IMR-90 (cell line): Measurements from ENCODE around the gene CSGALNACT2. TPM values are rescaled to one million over a fixed set of nuclear protein-coding genes. Genes with fewer than 3 reads are reported as not detected.
A peak's percentile ranks its signal among the peaks of the same experiment; 100 is the strongest.

Source experiments
- ATAC-seq: fragments of 200-7000 bp; cut with Tn5 transposase; 2 replicates; pipeline ENCODE4 v1.9.1; 2020; ENCODE audit warnings: low read depth, mild to moderate bottlenecking, moderate library complexity
- BruUV-seq: library from RNA; stranded (reverse); fragments of 400-500 nt; replicated peaks from 2 replicates; lab custom pipeline; 2021; lab: Mats Ljungman, UMichigan
- CTCF ChIA-PET: fragments of 300-600 bp; formaldehyde crosslinking; extraction: SDS; loops from one replicate; lab custom pipeline; 2021; ENCODE audit warnings: antibody characterized with exemption; lab: Yijun Ruan, JAX
- POLR2A ChIA-PET: fragments of 300-600 bp; sonication (Branson Sonifier 250); formaldehyde crosslinking; loops from one replicate; lab custom pipeline; 2022; ENCODE audit warnings: antibody characterized with exemption; ENCODE audit not compliant: unreplicated experiment; lab: Charles Lee
- DNase-seq: peaks from one replicate; pipeline ENCODE4 v3.0.0; 2013
- H2AFZ ChIP-seq: replicated peaks from 2 replicates; pipeline ENCODE3; 2013; ENCODE audit warnings: low read length, mild to moderate bottlenecking; ENCODE audit not compliant: poor library complexity
- H2AK5ac ChIP-seq: 2 replicates; pipeline ENCODE4 v1.6.1; 2013; ENCODE audit warnings: low read depth, low read length, inconsistent platforms
- H2AK9ac ChIP-seq: replicated peaks from 2 replicates; pipeline ENCODE3; 2013; ENCODE audit warnings: mild to moderate bottlenecking, low read depth, low read length, moderate library complexity; ENCODE audit not compliant: poor library complexity
- H2BK120ac ChIP-seq: 2 replicates; pipeline ENCODE4 v1.6.1; 2013; ENCODE audit warnings: low read depth, low read length, inconsistent platforms
- H2BK15ac ChIP-seq: 3 replicates; pipeline ENCODE4 v1.6.1; 2013; ENCODE audit warnings: low read depth, low read length, inconsistent platforms
- H2BK20ac ChIP-seq: 2 replicates; pipeline ENCODE4 v1.6.1; 2013; ENCODE audit warnings: low read depth, mild to moderate bottlenecking, inconsistent platforms, low read length, moderate library complexity
- H2BK5ac ChIP-seq: 2 replicates; pipeline ENCODE4 v1.6.1; 2013; ENCODE audit warnings: mild to moderate bottlenecking, low read depth, low read length, inconsistent platforms; ENCODE audit not compliant: poor library complexity, severe bottlenecking
- H3K14ac ChIP-seq: replicated peaks from 2 replicates; pipeline ENCODE4 v1.6.1; 2013; ENCODE audit warnings: low read depth, low read length, inconsistent platforms
- H3K18ac ChIP-seq: 2 replicates; pipeline ENCODE4 v1.6.1; 2013; ENCODE audit warnings: low read depth, low read length, control low read depth
- H3K23ac ChIP-seq: 2 replicates; pipeline ENCODE4 v1.6.1; 2013; ENCODE audit warnings: low read depth, low read length, inconsistent platforms
- H3K27ac ChIP-seq: 2 replicates; pipeline ENCODE4 v1.5.1; 2013; ENCODE audit warnings: mild to moderate bottlenecking, control low read depth, low read length; ENCODE audit not compliant: insufficient read depth
- H3K27me3 ChIP-seq: 2 replicates; pipeline ENCODE4 v1.6.1; 2013; ENCODE audit warnings: low read length; ENCODE audit not compliant: control insufficient read depth, insufficient read depth
- H3K36me3 ChIP-seq: 2 replicates; pipeline ENCODE4 v1.6.1; 2013; ENCODE audit warnings: low read length, mixed read lengths; ENCODE audit not compliant: control insufficient read depth, insufficient read depth
- H3K4ac ChIP-seq: 2 replicates; pipeline ENCODE4 v1.6.1; 2013; ENCODE audit warnings: low read depth, low read length, inconsistent platforms
- H3K4me1 ChIP-seq: 2 replicates; pipeline ENCODE4 v1.6.1; 2013; ENCODE audit warnings: low read length, mixed read lengths; ENCODE audit not compliant: control insufficient read depth, insufficient read depth
- H3K4me2 ChIP-seq: 2 replicates; pipeline ENCODE4 v1.6.1; 2013; ENCODE audit warnings: low read depth, mild to moderate bottlenecking, control low read depth, low read length, moderate library complexity
- H3K4me3 ChIP-seq: 2 replicates; pipeline ENCODE4 v1.5.1; 2013; ENCODE audit warnings: low read depth, mild to moderate bottlenecking, control low read depth, low read length, moderate library complexity; ENCODE audit not compliant: insufficient read depth
- H3K56ac ChIP-seq: 2 replicates; pipeline ENCODE4 v1.6.1; 2013; ENCODE audit warnings: low read length, inconsistent platforms; ENCODE audit not compliant: insufficient read depth; ENCODE audit errors: extremely low read depth
- H3K79me1 ChIP-seq, 2 experiments: 2 replicates each; pipeline ENCODE4 v1.6.1; 2013; ENCODE audit warnings: low read length in 2 of 2, inconsistent platforms in 1 of 2, low read depth in 1 of 2
- H3K9ac ChIP-seq: 2 replicates; pipeline ENCODE4 v1.6.1; 2013; ENCODE audit warnings: low read depth, low read length, control low read depth
- H3K9me1 ChIP-seq: 2 replicates; pipeline ENCODE4 v1.6.1; 2013; ENCODE audit warnings: low read length, inconsistent platforms; ENCODE audit not compliant: insufficient read depth
- H3K9me3 ChIP-seq: 2 replicates; pipeline ENCODE4 v1.6.1; 2013; ENCODE audit warnings: low read length; ENCODE audit not compliant: control insufficient read depth, insufficient read depth
- H4K20me1 ChIP-seq: 2 replicates; pipeline ENCODE4 v1.6.1; 2013; ENCODE audit warnings: low read length, inconsistent platforms; ENCODE audit not compliant: insufficient read depth
- H4K5ac ChIP-seq: 2 replicates; pipeline ENCODE4 v1.6.1; 2013; ENCODE audit warnings: mild to moderate bottlenecking, low read depth, low read length, control low read depth
- H4K8ac ChIP-seq, 2 experiments: 2 replicates each; pipeline ENCODE4 v1.6.1; 2013; ENCODE audit warnings: low read depth in 2 of 2, low read length in 2 of 2, control low read depth in 1 of 2, inconsistent platforms in 1 of 2
- H4K91ac ChIP-seq: 2 replicates; pipeline ENCODE4 v1.6.1; 2013; ENCODE audit warnings: low read depth, low read length, inconsistent platforms; ENCODE audit not compliant: insufficient read depth
- FOS ChIP-seq: fragments of 150-350 bp; IDR thresholded peaks from 2 replicates; pipeline ENCODE4 v1.6.1; 2016; ENCODE audit warnings: low read depth, low read length
- NFE2L2 ChIP-seq: fragments of 150-350 bp; IDR thresholded peaks from 2 replicates; pipeline ENCODE4 v1.6.1; 2016; ENCODE audit warnings: low read depth, mild to moderate bottlenecking, low read length
- POLR2A ChIP-seq: IDR thresholded peaks from 2 replicates; pipeline ENCODE4 v1.6.1; 2012; ENCODE audit warnings: mild to moderate bottlenecking, low read depth, low read length
- RFX5 ChIP-seq: IDR thresholded peaks from 2 replicates; pipeline ENCODE4 v1.8.0; 2012; ENCODE audit warnings: low read depth, mild to moderate bottlenecking, low read length, moderate library complexity
- SMC3 ChIP-seq: fragments of 150-350 bp; IDR thresholded peaks from 2 replicates; pipeline ENCODE4 v1.6.1; 2016; ENCODE audit warnings: low read depth, mild to moderate bottlenecking, antibody characterized with exemption, low read length, moderate library complexity
- WGBS, 2 experiments: methylation state at CpG; one replicate each; pipeline versions ENCODE4 v1.1.5 to v1.1.7; 2013; ENCODE audit warnings: missing lambda C conversion rate in 2 of 2; ENCODE audit not compliant: insufficient read length in 1 of 2; ENCODE audit errors: extremely low coverage in 2 of 2; 5-methylcytosine and 5-hydroxymethylcytosine counted together
- dilution Hi-C: fragments of 300-500 bp; cut with HindIII; formaldehyde crosslinking; loops from one replicate; pipeline ENCODE4 v1.14.3; 2018; ENCODE audit warnings: low sequenced_read_pairs; ENCODE audit not compliant: unreplicated experiment
- in situ Hi-C: fragments of 300-500 bp; cut with MboI; formaldehyde crosslinking; loops from 3 replicates; pipeline ENCODE4 v1.14.3; 2019; ENCODE audit warnings: low sequenced_read_pairs, inconsistent platforms, mixed read lengths
- intact Hi-C: fragments of 100-400 bp; cut with micrococcal nuclease; formaldehyde crosslinking; loops from 2 replicates; pipeline ENCODE4 v1.10.0; 2022
- polyA plus RNA-seq, 3 experiments: library from polyadenylated mRNA; depleted of rRNA; stranded (reverse); fragments of >200 nt; gene quantifications; 2 replicates each; pipeline ENCODE4 v1.2.3, GENCODE V29; 2012; ENCODE audit warnings: low replicate concordance in 1 of 3
- total RNA-seq: library from RNA; depleted of rRNA; stranded (reverse); fragments of >200 nt; gene quantifications from 2 replicates; pipeline ENCODE4 v1.2.3, GENCODE V29; 2012
- TF ChIP-seq, protein P1 (sequence below): conservative IDR thresholded peaks from 2 replicates; pipeline ENCODE4 v1.5.1; 2012; ENCODE audit warnings: mild to moderate bottlenecking, low read depth, low read length, improper control_type of control experiment

The CSGALNACT2 gene
- total and polyA plus RNA-seq, 2 of the 4 experiments (the other 2 are of a cell fraction) = 6.5 to 13.1 TPM

DNA sequence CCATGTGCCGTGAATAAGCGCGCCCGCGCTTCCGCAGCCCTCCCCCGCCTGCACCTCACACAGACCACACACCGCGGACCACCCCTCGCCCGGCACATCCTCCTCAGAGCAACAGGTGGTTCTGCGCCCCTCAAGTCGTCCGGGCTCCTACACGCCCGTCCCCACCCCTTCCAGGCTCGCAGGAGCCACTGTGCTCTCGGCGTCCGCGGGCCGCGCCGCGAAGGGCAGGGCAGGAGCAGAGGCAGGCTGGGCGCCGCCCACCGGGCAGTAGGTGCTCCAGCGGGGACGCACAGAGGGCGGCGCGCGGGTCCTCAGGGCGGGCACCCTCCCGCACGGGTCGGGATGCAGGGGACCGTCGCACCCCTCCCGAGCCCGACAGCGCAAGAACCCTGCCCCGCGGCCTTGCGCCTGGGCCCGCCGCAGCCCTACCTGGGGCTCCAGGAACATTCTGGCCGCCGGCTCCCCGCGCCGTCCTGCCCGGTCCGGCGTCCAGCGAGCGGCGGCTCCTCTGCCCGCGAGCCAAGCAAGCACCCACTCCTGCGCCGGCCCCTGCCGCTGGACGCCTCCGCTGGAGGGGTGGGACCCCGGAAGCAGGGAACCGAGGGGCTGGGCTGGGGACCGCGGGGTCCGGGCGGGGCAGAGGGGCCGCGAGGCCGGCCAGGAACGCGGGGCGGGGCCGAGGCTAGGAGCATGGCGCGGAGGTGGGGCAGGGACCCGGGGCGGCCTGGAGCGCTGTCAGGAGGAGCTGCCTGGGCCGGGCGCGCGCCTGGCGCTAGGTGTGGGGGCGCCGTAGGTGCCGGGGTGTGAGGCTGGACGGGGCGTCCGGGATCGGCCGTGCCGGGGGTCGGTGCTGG lies 91.2 kb downstream of the CSGALNACT2 start:
- CTCF ChIA-PET = no interaction called here
- peaks cover 74% of the 10 kb centered on the region for H3K27me3 ChIP-seq

More for the DNA sequence above, 91.2 kb downstream of the CSGALNACT2 start:
- WGBS, 2 experiments = 3% methylated on average over 40 of the region's 99 CpGs; no CpG with 5 or more reads in 1 of the 2 experiments
- Histone ChIP-seq H2BK15ac (no peak overlapping the region), H3K36me3 (no peaks in the 10 kb centered on the region), H3K9ac (no peak overlapping the region), H3K23ac (no peak overlapping the region), H3K4ac (no peak overlapping the region), H3K9me1 (no peaks in the 10 kb centered on the region), H3K4me3 (no peak overlapping the region), H2AK5ac (no peak overlapping the region), H3K79me1 (no peaks in the 10 kb centered on the region), H2AFZ (no peak overlapping the region), H3K4me1 (no peaks in the 10 kb centered on the region), H2BK5ac (no peak overlapping the region), H3K56ac (no peak overlapping the region), H4K91ac (no peak overlapping the region), H4K20me1 (no peaks in the 10 kb centered on the region), H4K8ac (no peak overlapping the region), H4K5ac (no peak overlapping the region), H2BK120ac (no peak overlapping the region), H3K18ac (no peak overlapping the region), H3K9me3 (no peaks in the 10 kb centered on the region), H3K14ac (no peak overlapping the region), H3K27ac (no peak overlapping the region), H3K4me2 (no peak overlapping the region), H2BK20ac (no peak overlapping the region), H2AK9ac (no peak overlapping the region)
- DNase-seq (no peak), ATAC-seq (peak; percentile 23; the same call in 1 of the 2 replicates)
- in situ Hi-C loops = no loop called here
- intact Hi-C loops = no loop called here
- POLR2A ChIA-PET = no interaction called here
- no TSS peak for BruUV-seq
- dilution Hi-C loops = no loop called here
- TF ChIP-seq, protein P1, sequence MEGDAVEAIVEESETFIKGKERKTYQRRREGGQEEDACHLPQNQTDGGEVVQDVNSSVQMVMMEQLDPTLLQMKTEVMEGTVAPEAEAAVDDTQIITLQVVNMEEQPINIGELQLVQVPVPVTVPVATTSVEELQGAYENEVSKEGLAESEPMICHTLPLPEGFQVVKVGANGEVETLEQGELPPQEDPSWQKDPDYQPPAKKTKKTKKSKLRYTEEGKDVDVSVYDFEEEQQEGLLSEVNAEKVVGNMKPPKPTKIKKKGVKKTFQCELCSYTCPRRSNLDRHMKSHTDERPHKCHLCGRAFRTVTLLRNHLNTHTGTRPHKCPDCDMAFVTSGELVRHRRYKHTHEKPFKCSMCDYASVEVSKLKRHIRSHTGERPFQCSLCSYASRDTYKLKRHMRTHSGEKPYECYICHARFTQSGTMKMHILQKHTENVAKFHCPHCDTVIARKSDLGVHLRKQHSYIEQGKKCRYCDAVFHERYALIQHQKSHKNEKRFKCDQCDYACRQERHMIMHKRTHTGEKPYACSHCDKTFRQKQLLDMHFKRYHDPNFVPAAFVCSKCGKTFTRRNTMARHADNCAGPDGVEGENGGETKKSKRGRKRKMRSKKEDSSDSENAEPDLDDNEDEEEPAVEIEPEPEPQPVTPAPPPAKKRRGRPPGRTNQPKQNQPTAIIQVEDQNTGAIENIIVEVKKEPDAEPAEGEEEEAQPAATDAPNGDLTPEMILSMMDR = no peak
- TF ChIP-seq FOS (no peak), SMC3 (no peak), POLR2A (no peak), NFE2L2 (no peak), RFX5 (no peak)
